GM19240 (cell line): ENCODE measurements around the gene KIF21B.

Source experiments
- DNase-seq: peaks from one replicate; pipeline ENCODE4 v3.0.0; 2011; ENCODE audit warnings: low spot score; ENCODE audit not compliant: insufficient read length

The KIF21B gene

DNA sequence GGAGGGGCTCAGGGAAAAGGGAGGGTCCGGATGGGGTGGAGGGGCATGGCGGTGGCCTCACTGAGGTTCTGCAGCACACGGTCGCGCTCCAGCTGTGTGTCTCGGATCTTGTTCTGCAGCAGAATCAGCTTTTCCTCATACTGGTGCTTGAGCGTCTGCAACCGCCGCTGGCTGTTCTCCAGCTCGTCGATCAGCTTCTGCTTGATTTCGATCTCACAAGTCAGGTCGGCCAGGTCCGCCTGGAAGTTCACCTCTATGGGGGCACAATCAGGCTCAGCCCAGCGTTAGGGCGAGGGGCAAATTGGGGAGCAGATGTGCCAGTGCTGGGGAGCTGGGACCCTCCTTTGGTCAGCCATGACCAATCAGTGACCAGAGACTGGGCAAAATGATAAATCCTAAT lies 25.2 kb downstream of the KIF21B start:
- DNase-seq: no peak

DNA sequence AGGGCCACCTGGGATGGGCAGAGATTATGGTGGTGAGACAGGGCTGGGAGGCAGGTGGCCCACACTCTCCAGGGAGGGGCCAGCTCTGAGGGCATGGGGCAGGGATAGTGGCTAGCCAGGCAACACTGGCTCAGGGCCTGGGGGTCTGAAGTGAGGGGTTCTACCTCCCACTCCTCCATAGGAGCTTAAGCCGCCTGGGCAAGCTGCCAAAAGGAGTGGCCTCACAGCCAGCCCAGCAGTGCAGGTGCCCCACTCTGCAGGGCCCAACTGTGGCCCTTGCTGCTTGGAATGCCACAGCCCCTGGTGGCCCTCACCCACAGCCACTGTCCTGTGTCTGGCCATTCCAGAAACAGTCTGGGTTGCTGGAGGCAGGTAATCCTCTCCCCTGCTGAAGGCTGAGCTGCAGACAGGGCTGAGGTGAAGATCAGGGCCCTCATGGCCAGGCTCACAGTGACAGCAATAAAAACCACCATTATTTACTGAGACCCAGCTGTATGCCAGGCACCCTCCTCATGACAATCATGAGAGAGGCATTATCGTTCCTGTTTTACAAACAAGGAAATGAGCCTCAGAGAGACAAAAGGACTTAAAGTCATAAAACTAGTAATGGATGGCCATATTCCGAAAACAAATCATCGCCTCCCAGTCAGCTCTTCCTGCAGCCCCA lies 31.0 kb downstream of the KIF21B start:
- DNase-seq: no peak

- DNase-seq: no peak
Observed at GRCh38 chr1:200991097-200991614, 32.4 kb downstream of the KIF21B start.

DNA sequence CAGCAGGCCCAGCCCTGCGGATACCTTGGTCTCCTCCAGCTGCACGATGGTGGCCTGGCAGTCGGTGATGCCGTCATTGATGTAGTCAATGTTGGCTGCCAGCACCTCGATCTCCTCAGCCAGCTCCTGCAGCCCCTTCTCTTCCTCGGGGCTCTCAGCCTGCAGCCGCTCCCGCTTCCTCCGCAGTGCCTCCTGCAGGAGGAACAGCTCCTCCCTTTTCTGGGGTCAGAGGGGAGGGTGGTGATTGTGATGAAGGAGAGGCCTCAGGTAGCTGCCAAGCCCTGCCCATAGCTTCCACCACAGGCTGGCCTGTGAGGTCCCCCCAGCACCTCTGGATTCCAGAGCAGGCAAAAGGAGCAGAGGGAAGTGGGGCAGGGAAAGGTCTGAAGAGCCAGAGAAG lies 33.4 kb downstream of the KIF21B start:
- DNase-seq: no peak

DNA sequence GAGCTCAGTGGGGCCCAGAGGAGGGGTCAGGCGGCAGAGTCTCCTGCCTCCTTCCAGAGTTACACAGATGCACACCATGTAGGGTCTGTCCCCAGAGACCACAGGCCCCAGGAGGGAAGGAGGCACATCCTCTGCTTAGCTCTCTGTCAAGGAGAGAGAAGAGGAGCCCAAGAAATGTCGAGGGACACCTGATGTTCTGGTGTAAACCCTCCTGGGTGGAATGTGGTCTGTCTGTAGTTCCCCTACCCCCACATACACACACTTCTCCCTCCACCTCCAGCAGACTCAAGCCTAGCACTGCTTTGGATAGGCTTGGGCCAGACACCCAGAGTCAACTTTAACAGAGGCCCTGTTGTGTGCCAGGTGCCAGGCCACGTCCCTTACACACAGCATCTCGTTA lies 34.2 kb downstream of the KIF21B start:
- no peak for DNase-seq

DNA sequence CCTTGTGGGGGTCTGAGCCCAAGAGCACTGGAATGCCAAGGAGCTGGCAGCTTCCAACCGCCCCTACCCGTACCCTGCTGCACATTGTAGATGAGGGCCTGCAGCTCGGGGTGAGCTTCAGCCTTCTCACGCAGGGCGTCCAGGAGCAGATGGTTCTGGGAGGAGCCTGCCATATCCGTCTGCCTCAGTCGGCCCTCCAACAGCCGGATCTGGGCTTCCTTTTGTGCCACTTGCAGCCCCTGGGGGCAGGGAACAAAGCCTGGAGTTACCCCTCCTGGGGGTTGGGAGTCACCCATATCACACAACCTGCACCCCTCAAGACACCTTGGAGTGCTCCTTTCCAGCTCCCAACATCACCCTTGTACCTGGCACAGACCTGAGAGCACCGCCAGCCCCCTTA lies 34.8 kb downstream of the KIF21B start:
- no peak for DNase-seq

DNA sequence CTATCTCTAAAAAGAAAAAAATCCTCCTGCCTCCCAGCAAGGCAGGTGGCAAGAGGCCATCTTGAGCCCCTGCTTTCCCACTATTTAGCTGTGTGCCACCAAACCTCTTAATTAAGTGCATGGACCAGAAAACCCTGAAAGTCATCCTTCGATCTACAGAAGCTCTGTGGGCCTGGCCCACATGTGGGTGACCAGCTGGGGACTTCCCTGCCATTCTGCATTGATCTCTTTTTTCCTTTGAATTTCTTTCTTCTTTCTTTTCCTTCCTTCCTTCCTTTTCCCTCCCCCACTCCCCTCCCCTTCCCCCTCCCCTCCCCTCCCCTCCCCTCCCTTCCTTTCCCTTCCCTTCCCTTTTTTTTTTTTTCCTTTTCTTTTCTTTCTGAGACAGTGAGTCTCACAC lies 38.0 kb downstream of the KIF21B start:
- DNase-seq: no peak

DNA sequence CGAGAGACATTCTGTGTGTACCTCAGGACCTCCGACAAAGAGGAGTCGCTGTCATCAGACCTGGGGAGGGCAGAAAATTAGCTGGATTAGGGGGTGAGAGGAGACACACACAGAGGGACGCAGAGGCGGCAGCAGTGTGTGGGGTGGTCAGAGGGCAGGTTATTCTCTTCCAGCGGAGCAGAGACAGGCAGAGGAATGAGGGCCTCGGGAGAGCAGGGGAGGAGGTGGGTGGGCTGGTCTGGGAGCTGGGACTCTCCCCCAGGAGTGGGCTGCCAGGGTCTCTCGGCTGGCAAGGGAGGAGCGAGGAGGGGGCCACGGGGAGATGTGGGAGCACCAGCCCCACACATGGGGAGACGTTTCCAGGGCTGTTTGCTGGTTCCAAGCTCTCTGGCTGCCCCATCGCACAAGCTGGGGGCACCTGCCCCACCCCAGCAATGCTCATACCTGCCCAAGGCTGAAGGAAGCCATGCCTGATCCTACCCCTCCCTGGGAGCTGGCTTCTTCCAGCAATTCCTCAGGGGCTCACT lies 40.4 kb downstream of the KIF21B start:
- DNase-seq: no peak

DNA sequence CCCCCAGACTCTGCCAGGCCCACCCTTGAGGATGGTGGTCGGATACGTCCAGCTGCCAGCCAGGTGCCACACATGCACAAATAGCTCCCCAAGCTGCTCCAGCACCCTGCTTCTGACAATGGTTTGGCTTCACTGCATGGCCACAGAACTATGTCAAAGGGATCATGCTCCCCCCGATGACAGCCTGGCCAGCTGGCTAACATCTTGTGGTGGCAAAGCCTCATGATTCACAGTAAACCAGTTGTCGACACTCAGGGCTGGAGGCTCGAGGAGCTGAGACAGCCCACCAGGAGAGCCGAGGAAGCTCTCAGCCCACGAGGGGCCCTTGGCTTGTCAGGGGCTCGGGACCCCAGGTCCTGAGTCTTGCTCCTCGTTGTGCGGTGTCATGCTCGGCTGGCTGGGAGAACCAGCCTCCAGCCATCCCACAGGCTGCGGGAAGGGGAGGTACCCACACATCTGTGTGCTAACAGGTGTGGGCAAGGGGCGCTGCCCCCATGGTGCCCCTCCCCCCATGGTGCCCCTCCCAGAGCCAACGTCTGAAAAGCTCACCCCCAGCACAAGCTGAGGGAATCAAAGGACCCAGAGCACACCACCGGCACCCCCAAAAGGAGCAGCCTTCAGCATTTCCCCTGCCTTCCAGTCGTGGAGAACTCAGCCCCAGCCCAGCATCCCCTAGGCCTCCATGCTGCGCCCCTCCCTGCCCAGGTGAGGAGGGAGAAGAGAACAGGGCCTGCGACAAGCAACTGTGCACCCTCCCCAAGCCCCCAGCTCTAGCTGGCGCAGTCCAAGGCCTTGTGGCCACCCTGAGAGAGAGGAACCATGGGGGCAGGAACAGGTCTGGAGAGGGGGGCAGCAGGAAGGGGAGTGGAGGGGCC lies 41.2 kb downstream of the KIF21B start:
- DNase-seq: no peak

DNA sequence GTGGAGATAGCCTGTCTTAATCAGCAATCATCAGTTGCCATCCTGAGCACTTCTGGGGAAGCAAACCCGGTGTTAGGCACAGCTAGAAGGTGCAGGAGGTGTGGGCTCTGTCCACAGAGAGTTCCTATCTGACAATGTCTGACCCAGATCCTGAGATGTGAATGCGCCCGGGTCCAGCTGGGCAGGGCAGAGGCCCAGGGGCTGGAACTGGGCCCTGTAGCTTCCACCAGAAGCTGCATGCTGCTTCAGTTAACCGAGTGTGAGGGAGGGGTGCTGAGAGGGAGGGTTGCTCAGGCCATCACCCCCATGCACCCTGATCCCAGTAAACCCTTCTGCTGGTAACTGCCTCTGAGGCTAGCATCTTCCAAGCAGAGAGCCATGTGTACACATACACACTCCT lies 42.2 kb downstream of the KIF21B start:
- no peak for DNase-seq

DNA sequence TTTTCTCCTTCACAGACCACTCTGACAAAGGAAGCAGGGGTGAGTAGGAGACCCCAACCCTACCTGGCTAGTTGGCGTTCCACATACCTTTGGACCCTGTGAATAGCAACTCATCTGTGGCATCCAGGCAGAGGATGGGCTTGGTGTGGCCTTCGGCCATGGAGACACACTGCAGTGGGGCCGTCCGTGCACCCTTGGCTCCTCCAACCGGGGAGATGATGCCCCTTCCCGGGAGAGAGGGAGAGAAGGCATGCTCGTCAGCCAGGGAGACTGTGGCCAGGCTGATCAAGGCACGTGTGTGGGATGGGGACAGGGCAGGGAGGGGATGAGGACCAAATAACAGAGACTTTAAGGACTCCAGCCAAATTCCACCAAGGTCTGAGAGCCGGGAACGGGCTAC lies 42.6 kb downstream of the KIF21B start:
- DNase-seq: no peak

DNA sequence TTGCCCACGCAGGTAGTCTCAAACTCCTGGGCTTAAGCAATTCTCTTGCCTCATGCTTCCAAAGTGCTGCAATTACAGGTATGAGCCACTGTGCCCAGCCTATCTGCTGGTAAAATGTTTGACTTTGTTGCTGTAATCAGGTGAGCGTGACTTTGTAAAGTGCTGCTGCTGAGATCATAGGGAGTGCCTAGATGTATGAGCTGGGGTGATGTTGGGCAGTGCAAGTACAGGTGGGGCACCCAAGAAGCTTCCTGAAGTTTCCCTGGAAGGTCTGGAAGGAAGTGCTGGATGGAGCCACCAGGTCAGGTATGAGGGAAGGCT lies 43.1 kb downstream of the KIF21B start:
- DNase-seq: no peak

GRCh38 chr1:200979574-200980451 lies 43.7 kb downstream of the KIF21B start:
- DNase-seq: peak; percentile 82

DNA sequence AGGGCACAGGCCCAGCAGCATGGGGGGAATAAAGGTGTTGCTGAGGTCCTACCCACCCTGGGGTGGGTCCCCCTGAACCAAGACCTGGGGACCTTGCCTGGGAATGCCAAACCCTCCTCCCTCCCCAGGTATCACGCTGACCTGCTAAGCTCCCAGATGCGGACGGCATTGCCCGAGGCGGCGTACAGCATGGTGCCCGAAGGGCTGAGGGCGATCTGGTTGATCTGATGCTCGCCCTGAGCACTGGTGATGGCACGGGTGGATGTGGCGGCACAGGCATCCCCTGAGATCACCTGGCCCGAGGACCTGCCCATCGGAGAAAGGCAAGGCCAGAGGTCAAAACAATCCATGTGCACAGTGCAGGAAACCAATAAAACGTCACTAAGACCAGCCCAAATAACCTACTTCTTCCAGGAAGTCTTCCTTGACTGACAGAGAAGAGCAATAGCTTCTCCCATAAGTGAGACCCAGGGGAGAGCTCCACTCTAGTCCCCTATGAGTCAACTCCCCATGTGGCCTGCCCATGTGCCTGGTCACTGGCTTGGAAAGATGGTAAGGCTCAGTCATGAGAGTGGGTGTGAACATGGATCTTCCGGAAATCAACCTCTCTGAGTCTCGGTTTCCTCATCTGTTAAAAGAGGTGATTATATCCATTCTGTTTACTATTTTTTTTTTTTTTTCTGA lies 46.3 kb downstream of the KIF21B start:
- DNase-seq: no peak

GRCh38 chr1:200976634-200977033 lies 46.9 kb downstream of the KIF21B start:
- DNase-seq: no peak

DNA sequence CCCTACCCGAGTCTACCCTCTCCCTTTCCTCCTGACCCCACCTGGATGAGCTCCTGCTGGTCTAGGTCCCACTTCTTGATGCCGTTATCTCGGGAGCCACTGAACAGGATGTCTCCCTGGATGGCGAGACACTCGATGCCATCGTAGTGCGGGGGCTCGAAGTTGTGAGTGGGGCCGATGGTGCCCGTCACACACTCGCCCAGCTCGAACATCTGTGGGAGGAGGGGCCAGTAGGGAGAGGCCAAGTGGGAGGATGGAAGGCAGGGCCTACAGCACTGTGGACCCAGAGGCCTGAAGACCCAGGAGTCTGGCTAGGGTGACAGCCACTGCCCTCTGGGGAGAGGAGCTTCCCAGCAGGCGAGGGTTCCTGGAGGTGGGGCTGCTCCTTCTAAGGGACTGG lies 48.1 kb downstream of the KIF21B start:
- no peak for DNase-seq

GRCh38 chr1:200974711-200975110 lies 48.8 kb downstream of the KIF21B start:
- no peak for DNase-seq

DNA sequence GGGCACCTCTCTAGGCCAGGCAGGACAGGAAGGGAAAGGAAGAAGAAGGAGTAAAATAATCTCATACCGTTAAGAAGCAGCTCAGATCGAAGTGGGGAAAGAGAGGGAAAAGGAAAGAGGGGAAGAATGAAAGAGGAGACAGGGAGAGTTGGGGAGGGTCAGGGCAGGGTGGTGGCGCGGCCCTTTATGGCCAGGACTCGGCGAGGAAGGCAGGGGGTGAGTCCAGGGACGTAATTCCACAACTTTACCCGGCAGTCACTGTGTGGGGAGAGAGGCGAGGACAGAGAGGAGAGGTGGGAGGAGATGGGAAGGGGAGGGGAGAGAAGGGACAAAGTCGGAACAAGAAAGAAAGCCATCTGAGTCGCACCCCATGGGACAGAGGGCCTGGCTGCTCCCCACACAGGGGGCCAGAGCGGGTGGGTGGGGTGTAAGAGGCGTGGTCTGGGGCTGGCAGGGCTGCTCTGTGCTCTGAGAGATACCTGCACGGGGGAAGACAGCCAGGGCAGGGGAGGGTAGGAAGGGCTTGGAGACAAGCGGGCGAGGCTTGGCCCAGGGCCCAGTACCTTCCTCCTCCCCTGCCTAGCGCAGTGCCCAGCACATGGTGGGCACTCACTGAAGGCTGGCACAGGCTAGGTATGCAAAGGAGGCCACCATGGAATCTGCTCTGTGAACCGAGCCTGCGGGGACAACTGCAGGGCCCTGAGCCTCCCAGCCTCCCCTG lies 49.4 kb downstream of the KIF21B start:
- DNase-seq: no peak

GRCh38 chr1:200972985-200973742 lies 50.4 kb downstream of the KIF21B start:
- no peak for DNase-seq
